Measurements from ENCODE around the gene NSD1. TPM values are rescaled to one million over a fixed set of nuclear protein-coding genes. Genes with fewer than 3 reads are reported as not detected.

The NSD1 gene
- total and polyA plus RNA-seq, 2 of the 8 experiments (the other 6 are each of a cell fraction or from before 2014, with no cell fraction given) = 22.8 to 168 TPM

- no peak for TF ChIP-seq CHD7 (IDR thresholded peaks at IDR 0.05; ENCODE audit: insufficient replicate concordance, low read length)
- TF ChIP-seq NANOG (IDR thresholded peaks at IDR 0.05; ENCODE audit: insufficient read depth, low read depth, low read length, poor library complexity, severe bottlenecking) = no peak
- no peak for TF ChIP-seq POLR2AphosphoS5 (IDR thresholded peaks at IDR 0.05; ENCODE audit: low read depth, low read length)
- no peak for TF ChIP-seq E2F6 (IDR thresholded peaks at IDR 0.05)
- TF ChIP-seq TBP (IDR thresholded peaks at IDR 0.05; ENCODE audit: low read depth, low read length) = no peak
These were observed 52.4 kb downstream of the NSD1 start (continued) for GRCh38 chr5:177185993-177186392.
